NAMALWA (cell line): Measurements from ENCODE around the gene HDAC9.
"Not testable (repeated sequence)": the region's sequence is repeated elsewhere in the genome, so short reads cannot be mapped to it uniquely, and the experiment has no call there.

Experiments
- DNase-seq: peaks from one replicate; pipeline ENCODE4 v3.0.0-alpha.2; 2015; ENCODE audit warnings: low spot score

Gene HDAC9

DNA sequence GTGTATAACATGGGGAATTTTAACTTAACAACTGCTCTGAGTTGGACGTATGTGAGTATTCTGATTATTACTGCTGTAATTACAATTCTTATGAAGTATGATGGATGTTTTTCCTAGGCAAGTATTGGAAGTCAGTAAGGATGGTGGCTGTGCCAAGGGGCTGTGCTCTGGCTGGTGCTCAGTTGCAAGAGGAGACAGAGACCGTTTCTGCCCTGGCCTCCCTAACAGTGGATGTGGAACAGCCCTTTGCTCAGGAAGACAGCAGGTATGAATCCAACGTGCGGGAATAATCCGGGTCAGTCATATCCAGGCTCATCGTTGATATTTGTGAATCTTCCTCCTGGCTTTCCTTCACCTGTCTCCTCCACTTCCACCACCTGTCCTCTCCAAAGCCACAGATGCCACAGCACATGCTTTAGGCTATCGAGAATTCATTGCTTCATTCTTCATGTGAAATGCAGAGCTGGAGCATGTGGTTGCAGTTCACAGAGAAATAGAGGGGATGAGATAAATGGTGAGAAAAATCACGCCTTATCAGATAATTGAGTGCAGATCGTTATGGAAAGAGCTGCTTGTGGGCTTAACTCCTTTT is 480.2 kb downstream of the HDAC9 start:
- DNase-seq: no peak

DNA sequence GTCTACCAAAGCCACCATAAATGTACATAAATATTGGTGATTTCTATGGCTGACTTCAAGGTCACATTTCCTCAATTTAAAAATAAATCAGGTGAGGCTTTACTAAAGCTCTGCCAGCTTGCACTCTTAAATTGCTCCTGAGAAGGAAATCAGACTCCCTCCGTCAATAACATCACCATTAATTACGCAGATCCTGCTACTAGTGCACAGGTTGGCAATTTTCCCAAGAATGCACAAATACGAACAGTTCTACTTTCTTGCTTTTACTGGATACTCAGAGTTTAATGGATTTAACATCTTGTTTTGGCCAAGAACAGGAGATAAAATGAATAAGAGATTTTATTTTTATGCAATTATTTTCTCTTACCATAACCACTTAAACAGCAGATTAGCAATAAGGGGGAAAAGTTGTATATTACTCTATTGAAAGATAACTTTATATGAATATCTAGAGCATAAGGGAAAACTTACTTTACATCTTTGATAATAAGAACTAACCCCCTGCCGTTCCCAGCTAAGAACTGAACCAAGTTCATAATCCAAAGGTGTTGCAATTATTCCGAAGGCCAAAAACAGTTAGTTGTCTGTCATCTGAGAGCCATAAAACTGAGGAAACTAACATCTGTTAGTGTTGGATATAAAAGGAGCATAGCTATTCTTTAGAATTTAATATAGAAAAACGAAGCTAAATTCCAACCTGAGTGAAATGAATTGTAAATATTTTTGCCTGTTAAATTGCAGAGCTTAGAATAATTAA is 481.3 kb downstream of the HDAC9 start:
- no peak for DNase-seq

DNA sequence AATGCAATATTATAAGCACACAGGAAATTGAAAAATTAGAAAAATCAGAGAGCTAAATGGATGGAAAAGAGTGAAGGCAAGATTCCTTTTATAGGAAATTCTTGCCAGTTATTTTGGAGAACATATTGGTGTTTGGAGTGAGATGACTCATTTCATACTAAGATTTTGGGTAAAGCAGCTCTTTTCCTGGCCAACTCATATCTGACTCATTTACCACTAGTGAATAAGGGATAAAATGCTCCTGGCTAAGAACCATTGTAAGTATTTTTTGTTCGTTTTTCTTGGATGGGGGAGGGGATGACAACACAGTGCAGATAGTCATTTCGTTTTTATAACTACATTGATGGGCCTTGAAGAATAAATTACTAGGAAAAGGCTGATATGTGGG is 482.6 kb downstream of the HDAC9 start:
- DNase-seq: no peak

DNA sequence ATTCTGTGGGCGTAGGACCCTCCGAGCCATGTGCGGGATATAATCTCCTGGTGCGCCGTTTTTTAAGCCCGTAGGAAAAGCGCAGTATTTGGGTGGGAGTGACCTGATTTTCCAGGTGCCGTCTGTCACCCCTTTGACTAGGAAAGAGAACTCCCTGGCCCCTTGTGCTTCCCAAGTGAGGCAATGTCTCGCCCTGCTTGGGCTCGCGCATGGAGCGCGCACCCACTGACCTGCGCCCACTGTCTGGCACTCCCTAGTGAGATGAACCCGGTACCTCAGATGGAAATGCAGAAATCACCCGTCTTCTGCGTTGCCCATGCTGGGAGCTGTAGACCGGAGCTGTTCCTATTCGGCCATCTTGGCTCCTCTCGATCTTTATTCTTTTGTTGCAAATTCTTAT is 495.2 kb downstream of the HDAC9 start:
- not testable (repeated sequence) for DNase-seq

DNA sequence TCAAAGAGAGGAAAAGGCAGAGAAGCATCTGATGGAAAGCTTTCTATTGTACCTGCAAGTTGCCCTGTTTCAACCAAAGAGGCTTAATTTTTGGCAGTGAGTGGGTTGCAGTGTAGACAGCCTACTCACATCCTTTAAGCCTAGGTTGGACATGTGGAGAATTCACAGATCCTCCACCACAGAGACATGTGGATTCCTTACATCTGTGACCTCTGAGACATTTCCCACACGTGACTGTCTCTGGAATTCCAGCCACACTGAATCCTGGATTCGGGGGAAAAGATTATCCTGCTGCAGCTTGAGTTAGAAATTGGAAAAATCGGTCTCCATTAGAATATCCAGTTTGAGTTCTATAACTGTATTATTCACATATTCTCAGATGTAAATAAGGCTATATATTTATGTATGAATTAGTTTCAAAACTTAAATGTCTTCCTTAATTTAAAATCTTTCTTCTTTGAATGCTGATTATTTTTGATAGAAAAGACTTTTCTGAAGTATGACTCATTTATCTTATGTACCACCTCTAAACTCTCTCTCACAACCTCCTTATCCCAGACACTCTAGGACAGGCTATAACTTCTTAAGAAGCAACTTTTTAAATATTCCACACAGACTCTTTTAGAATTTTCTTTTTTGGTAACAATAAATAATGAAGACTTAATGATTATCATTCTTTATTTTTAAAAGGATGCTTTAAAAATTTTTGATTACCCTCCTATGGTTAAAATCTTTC is 498.6 kb downstream of the HDAC9 start:
- no peak for DNase-seq

DNA sequence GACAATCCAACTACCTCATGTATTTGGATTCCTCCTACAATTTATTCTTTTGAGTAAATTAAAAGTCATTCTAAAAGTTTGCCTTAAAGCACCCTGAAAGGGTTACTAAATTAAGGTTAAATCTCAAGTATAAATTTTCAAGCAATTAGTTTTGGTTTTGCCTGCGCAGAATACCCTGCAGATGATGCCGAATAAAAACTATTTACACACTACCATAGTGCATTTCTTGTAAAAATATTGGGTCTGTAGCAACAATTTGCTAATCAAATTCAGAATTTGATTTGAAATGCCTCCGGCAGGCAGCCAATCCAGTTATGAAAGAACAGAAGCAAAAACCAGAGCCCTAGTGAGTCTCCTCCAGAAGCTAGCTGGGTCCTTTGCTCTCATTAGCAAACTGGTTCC is 499.7 kb downstream of the HDAC9 start:
- no peak for DNase-seq

DNA sequence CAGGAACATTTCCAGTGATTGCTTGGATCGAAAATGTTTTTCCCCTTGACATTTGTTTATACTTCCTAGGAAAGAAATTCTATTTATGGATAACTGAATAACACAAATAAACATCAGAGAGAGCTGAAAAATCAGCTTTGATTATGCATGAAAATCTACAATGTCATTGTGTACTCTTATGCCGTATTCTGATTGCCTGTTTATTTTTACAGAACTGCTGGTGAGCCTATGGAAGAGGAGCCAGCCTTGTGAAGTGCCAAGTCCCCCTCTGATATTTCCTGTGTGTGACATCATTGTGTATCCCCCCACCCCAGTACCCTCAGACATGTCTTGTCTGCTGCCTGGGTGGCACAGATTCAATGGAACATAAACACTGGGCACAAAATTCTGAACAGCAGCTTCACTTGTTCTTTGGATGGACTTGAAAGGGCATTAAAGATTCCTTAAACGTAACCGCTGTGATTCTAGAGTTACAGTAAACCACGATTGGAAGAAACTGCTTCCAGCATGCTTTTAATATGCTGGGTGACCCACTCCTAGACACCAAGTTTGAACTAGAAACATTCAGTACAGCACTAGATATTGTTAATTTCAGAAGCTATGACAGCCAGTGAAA is 500.4 kb downstream of the HDAC9 start:
- DNase-seq: no peak

DNA sequence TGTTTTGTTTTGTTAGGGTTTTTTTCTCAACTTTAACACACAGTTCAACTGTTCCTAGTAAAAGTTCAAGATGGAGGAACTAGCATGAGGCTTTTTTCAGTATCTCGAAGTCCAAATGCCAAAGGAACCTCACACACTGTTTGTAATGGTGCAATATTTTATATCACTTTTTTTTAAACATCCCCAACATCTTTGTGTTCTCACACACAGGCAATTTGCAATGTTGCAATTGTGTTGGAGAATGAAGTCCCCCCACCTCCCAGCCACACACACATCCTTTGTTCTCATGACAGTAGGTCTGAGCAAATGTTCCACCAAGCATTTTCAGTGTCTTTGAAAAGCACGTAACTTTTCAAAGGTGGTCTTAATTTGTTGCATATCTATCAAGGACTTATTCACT is 501.0 kb downstream of the HDAC9 start:
- no peak for DNase-seq

DNA sequence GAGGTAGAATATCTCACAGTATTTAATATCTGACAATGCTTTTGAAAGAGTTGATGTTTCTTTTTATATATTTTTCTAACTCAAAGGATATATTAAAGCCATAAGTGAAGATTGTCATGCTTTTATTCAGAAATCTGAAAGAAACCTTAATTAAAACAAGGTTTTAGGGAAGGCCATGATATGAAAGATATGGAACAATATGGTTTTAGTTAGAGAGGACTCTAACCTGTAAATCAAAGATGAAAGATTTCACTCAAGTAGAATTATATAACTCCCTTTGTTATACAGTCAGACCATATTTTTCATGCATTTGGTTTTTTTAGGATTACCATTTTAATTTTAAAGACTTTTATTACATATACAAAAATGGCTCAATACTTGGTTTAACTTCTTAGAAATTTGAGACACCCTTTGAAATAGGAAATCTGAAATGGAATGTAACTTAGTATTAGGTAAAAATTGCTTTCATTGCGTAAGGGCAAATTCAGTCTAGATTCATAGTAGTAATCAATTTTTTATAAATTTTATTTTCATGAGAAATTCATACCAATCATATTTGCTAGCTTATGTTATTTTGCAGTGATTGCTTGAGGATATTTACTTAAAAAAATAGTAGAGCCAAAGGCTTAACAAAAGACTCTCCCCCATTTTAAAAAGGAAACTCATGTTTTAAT is 502.1 kb downstream of the HDAC9 start:
- no peak for DNase-seq

DNA sequence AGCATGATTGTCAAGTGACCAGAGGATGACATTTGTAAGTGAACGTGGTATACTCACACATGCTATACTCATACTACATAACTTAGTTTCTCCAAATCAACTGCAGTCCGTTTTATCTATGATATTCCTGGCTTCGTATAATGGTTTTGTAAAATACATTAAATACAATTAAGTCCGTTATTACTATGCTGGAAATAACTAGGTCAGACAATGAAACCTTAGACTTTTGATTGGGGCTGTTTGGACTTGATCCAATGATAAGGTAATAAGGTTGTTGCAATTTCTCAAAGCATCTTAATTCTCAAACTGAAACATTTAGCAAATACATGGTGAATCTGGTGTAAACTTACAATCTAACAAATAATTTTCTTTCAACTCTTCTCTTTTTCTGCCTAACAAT is 504.9 kb downstream of the HDAC9 start:
- no peak for DNase-seq

DNA sequence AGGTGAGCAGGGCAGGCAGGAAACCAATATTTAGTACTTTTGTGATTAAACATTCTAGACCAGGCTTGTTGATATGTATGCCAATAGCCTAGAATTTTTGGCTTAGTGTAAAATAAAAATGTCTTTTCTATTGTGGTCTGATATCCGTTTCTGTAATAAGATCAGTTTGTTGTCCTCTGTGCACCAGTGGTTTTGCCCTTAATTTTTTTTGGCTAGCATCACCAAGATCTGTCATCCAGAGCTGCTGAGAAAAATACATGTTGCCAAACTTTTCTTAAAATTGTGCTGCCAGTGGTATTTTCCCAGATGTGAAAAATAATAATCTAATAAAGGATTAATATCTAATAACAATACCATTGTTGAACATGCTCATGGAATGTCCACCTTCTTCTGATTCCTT is 506.3 kb downstream of the HDAC9 start:
- DNase-seq: no peak

DNA sequence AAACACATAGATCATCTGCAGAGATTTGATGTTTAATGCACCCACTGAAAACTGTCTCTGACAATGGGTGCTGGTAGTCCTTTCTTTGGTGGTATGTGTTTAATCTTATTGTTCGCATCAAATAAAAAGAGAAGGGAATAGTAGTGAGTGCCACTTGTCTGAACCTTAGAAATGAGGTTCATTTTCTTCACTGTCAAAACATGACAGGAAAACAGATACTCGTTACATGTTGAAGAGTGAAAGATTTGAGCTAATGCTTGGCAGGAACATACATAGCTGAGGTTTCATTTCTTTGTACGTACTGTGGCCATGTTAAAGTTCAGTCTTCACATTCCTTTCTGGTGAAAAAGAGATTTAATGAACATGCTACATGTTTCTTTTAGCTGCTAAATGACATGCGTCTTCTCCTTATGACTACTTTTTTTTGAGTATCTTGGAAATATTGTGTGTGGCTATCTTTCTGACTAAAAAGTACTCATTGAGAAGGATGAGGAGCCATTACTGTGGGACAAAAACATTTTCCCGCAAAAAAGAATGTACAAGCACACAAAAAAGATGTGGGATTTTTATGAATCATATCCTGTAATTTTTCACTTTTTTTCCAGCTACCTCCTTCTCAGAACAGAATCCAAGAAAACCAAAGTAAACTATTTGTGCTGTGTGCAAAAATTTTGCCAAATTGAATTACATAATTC is 513.8 kb downstream of the HDAC9 start:
- no peak for DNase-seq

DNA sequence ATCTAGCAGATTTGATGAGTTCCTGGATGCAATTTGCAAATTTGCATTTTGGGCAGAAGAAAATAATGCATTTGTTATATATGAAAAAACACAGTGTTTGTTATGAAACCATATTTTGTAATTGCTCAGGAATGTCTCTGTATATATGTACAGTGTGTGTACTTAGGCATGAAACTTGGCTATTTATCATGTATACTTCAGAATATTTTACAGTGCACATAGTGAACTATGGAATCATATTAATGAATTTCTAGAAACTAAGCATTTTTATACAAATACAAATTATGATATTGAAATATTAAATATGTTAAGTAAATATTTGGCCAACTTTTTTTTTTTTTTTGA is 514.4 kb downstream of the HDAC9 start:
- no peak for DNase-seq

DNA sequence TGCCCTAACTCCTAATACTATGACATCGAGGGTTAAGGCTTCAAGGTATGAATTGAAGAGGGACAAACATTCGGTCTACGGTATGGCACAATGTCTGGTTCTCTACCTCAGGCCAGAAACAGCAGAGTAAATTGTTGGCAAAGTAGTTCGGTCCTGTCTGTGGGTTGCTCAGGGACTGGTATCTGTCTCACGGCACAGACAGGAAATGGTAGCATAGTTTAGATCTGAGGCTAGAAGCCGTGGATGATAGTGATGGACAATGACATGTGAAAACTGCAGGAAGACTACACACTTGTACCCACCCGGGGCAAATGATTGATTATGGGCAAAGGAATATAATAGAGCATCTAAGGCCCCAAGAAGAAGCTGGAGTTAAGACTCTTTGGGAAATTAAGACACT is 515.7 kb downstream of the HDAC9 start:
- DNase-seq: no peak

DNA sequence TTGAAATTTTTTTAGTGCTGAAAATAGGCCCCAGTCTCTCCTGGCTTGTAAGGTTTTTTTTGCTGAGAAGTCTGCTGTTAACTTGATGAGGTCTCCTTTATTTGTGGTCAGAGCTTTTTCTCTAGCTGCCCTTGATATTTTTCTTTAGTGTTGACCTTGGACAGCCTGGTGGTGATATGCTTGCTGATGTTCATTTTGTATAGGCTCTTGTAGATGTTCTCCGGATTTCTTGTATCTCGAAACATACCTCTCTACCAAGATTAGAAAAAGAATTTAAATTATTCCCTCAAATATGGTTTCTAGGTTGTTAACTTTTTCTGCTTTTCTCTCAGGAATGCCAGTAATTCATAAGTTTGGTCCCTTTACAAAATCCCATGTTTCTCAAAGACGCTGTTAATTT is 519.5 kb downstream of the HDAC9 start:
- no peak for DNase-seq

DNA sequence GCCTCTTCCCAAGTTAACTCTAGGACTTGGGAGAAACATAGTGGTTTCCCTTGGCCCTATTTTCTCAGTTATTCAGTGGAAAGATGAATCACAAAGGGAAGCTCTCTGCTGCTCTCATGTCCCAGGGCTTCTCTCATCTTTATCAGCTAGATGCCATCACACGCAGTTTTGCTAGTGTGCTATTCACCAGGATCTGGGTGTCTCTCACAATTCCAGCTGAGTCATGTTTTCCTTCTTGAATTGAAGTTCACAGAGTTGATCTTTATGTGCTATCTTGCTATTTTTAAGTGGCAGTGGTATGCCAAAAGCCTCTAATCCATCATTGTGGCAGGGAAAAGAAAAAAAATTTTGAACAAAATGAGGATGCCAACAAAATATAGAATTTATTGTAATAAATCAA is 520.6 kb downstream of the HDAC9 start:
- no peak for DNase-seq

DNA sequence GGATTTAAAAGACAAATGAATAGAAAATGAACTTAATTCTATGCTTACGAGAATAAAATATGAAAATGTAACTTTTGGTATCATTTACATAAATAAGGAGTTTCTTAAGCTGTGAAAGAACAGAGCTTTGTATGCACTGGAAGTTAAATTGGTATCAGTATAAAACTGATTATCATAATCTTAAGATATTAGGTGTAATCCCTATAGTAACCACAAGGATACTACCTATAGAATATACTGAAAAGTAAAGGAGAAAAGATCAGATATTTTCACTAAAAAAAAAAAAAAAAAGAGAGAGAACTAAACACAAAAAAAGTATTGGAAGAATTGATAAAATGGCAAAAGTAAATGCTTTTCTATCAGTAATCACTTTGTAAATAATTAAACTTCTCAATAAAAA is 521.8 kb downstream of the HDAC9 start:
- DNase-seq: no peak

DNA sequence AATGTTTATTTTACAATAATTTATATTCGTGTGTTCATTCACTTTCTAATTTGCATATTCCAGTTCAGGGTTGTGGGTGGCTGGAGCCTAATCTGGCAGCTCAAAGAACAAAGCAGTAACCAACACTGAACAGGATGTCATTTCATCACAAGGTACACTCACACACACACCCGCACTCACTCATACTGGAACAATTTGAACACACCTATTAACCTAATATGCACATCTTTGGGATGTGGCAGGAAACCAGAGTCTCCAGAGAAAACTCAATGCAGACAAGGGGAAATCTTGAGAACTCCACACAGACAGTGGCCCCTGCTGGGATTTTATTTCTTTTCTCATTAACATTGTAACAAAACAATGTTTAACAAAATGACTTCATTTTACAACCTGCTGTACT is 524.5 kb downstream of the HDAC9 start:
- DNase-seq: no peak

DNA sequence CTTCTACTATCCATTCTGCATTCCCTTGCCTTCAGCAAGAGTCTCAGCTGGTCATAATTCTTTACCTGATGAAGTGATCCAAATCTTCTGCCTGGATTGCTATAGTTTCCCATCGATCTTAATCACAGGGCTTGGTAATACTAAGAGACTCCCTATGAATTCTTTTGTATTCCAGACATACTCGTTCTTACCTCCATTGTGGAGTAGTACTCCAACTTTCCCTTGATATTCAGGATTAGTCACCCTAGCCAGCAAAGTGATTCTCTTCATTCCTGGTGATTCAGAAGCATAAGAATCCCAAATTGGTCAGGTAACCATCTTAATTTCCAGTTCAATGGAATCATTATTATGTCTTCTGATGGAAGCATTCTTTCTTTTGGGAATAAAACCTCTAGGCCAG is 525.2 kb downstream of the HDAC9 start:
- DNase-seq: no peak

DNA sequence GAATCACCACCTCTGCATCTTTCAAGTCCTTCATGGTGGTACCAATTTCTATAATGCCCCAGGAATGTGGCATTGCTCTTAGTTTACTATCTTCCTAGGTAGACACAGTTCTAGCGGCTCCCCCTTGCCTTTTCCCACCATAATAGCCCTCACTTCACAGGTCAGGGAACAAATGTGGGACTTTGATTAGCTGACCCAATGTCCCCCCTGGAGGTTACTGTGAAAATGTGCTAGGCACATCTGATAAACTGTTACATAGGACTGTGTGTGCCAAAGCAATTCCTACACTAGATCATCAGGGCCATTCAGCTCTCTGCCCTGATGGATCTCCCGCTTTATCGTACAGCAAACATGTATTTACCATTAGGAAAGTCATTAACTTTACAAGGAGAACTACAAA is 527.9 kb downstream of the HDAC9 start:
- DNase-seq: no peak

DNA sequence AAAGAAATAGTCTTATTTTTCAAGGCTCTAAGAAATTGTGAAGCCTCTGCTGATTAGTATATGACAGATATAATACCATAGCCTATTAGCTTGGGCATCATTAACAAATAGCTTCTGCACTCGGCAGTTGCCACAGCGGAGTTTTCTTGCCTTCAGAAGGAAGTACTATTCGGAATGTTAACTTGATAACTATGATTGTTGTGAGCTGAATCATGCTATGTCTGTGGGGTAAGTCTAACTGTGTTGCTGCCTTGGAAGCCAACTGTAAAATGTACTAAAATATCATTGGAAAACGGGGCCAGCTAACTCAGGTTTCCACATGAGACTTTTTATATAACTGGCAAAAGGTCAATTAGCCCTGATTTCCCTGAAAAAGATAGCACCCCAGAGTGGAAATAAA is 528.7 kb downstream of the HDAC9 start:
- DNase-seq: no peak

DNA sequence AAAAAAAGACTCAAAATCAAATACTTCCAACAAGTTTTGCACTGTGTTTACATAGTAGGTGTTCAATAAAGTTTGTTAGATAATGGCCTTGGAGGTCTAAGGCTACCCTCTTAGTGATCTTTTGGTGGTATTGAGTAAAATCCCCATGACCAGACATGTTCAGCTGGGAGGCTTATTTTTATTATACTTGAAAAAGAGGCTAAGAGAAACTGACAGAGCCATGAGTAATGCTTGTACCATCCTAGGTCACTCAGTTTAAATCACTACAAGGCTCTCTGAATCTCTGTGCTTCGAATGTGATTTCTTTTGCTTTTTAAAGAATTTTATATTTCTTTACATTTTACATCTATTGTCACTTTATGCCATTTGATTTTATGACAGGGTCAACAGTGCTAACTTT is 531.3 kb downstream of the HDAC9 start:
- DNase-seq: no peak
